HL-60/S4 treated with phorbol 12-myristate 13-acetate at 8.2 ng/mL for 4 days and 3 days (cell line): Measurements from ENCODE around the gene HPN.

Source experiments
- in situ Hi-C: fragments of 300-500 bp; cut with MboI; formaldehyde crosslinking; loops from 2 replicates; pipeline ENCODE4 v1.15.0; 2022; ENCODE audit warnings: low sequenced_read_pairs

Gene HPN

DNA sequence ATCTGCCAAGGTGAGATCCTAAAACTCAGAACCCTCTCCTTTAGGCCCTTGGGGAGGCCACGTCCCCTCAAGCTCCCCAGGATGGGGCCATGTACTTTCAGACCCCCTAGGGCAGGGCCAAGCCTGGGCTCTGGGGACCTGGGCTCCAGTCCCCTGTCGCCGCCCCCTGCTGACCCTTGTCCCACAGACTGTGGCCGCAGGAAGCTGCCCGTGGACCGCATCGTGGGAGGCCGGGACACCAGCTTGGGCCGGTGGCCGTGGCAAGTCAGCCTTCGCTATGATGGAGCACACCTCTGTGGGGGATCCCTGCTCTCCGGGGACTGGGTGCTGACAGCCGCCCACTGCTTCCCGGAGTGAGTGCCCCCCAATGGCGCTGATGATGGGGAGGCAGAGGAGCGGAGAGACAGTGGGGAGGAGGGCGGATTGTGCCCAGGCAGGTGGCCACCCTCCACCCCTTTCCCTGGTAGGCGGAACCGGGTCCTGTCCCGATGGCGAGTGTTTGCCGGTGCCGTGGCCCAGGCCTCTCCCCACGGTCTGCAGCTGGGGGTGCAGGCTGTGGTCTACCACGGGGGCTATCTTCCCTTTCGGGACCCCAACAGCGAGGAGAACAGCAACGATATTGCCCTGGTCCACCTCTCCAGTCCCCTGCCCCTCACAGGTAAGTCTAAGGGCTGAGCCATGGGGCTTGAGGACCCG lies 18.8 kb downstream of the HPN start:
- in situ Hi-C loops: no loop called here

DNA sequence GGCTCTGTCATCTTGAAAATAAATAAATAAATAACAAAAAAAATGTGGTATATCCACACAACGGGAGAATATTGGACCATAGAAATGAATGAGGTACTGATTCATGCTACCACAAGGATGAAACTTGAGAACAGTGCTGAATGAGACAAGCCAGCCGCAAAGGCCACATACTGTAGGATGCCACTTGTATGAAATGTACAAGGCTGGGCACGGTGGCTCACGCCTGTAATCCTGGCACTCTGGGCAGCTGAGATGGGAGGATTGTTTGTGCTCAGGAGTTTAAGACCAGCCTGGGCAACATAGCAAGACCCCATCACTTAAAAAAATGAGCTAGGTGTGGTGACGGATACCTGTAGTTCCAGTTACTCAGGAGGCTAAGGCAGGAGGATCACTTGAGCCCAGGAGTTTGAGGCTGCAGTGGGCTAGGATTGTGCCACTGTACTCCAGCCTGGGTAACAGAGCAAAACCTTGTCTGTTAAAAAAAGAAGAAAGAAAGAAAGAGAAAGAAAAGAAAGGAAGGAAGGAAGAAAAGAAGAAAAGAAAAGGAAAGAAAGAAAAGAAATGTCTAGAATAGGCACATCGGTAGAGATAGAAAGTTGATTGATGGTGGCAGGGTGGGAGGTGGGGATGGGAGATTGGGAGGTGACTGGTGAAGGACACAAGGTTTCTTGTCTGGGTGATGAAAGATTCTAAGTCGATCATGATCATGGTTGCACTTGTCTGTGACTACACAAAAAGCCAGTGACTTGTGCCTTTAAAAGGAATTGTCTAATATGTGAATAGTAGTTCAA lies 20.3 kb downstream of the HPN start:
- in situ Hi-C loops: no loop called here

DNA sequence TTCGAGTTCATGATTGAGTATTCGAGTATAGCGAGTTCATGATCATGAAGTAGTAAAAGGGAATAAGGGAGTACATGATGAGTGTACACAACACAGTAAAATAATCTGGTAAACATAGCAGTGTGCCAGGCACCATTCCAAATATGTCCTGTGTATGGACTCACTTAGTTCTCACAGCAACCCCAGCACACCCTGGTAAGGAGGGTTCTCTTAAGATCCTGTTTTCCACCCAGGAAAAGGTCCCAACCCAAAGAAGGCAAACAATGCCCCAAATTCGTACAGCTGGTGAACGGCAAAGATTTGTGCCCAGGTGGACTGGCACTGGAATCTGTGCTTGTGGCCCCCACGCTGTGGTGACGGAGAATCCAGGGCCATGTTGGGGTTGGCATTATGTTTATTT lies 21.4 kb downstream of the HPN start:
- in situ Hi-C loops: no loop called here

DNA sequence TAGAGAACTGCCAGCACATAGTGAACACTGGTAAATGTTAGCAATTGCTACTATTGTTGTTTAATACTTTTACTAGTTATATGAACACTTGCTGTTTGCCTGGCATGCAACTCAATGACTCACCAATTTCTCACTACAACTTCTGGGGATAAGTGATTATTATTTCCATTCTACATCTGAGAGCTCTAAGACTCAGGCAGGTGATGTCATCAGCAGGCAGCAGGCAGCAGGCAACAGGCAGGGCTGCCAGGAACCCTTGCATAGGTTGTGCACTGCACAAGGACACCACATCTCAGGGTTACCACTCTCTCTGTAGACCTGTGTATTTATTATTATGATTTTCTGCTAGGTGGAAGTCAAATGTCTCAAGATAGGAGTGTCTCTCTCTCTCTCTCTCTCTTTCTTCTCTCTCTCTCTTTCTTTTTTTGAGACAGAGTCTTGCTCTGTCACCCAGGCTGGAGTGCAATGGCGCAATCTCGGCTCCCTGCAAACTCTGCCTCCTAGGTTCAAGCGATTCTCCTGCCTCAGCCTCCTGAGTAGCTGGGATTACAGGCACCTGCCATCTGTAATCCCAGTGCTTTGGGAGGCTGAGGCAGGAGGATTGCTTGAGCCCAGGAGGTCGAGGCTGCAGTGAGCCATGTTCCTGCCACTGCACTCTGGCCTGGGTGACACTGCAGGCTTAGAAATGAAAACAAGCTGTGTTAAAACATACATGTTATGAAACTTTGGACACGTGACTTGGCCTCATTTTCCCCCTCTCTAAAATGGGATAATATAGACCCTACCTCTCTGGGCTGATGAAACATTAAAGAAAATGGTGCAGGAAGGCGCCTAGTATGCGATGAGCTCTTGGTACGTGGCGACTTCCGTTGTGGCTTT lies 22.7 kb downstream of the HPN start:
- in situ Hi-C loops: no loop called here

DNA sequence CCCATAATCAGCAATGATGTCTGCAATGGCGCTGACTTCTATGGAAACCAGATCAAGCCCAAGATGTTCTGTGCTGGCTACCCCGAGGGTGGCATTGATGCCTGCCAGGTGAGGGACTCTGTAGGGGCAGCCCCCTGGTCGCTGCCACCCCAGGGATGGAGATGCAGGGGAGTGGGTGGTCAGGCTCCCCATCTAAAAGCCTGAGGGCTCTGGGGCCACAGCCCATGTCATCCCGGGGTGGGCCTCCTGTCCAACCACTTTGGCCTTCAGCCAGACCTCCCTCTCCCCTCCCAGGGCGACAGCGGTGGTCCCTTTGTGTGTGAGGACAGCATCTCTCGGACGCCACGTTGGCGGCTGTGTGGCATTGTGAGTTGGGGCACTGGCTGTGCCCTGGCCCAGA lies 24.1 kb downstream of the HPN start:
- in situ Hi-C loops: no loop called here

DNA sequence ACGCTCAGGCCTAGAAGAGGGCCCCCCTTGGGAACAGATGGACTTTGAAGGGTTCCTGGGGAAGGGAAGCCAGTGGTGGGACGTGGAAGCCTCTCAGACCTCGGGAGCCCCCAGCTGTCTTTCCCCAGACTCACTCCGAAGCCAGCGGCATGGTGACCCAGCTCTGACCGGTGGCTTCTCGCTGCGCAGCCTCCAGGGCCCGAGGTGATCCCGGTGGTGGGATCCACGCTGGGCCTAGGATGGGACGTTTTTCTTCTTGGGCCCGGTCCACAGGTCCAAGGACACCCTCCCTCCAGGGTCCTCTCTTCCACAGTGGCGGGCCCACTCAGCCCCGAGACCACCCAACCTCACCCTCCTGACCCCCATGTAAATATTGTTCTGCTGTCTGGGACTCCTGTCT lies 24.6 kb downstream of the HPN start:
- in situ Hi-C loops: no loop called here

DNA sequence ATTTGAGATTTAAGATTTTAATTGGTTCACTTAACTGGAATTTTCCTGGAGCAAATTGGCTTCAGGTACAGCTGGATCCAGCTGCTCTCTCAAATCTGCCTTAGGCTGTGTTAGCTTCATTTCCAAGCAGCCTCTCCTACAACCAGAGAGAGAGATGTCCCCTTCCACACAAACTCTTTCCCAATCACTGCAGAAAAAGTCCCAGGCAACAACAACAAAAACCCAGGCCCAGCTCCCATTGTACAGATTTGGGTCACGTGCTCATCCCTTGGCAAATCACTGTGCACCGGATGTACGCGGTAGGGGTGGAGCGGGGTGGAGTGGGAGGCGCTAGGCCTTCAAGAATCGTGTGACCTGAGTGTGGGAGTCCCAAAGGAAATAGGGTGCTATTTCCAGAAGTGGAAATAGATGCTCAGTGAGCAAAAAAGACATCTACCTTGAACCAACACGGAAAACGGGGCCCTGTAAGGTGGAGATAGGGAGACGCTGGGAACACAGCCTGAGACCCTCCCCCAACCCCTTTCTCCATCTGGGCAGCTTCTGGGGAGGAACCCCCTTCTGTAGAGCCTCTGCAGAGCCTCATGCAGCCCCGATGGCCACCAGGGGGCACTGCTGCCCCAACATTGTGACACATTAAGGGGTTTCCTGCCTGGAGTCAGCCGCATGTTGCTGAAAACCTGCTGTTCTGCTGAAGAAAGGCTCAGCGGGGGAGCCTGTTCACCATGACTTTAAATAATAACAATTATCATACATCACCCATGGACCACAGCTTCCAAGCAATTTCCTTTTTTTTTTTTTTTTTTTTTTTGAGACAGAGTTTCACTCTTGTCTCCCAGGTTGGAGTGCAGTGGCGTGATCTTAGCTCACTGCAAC lies 25.4 kb downstream of the HPN start:
- in situ Hi-C loops: no loop called here

DNA sequence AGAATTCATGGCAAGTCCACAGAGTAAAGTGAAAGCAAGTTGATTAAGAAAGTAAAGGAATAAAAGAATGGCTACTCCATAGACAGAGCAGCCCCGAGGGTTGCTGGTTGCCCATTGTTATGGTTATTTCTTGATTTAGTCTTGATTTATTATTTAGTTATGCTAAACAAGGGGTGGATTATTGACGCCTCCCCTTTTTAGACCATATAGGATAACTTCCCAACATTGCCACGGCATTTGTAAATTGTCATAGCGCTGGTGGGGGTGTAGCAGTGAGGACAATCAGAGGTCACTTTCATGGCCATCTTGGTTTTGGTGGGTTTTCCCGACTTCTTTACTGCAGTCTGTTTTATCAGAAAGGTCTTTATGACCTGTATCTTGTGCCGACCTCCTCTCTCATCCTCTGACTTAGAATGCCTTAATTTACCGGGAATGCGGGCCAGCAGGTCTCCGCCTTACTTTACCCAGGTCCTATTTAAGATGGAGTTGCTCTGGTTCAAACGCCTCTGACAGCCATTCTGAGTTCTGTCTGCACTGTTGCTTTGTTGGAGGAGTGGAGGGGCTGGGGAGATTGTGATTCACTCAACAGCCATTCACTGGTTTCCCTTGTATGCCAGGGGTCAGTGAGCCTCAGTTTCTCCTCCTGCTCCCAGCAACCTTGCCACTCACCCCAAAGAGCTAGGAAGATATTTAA lies 27.6 kb downstream of the HPN start:
- in situ Hi-C loops: no loop called here

DNA sequence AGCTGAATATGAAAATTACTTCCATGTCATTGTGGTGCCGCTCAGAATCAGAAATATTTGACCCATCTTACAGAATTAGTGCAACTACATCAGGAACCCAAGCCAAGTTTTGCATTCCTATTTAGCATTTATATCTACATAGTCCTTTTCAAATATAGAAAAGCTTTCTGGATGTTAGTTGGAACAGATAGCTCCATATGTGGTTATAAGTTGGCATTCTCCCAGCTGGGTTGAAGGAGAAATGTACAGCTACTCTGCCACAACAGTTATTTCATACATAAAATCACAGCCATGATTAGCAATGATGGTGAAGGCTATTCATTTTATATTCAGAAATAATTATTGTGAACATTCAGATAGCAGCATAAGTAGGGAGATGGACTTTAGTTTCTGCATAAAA lies 28.2 kb downstream of the HPN start:
- in situ Hi-C loops: no loop called here

DNA sequence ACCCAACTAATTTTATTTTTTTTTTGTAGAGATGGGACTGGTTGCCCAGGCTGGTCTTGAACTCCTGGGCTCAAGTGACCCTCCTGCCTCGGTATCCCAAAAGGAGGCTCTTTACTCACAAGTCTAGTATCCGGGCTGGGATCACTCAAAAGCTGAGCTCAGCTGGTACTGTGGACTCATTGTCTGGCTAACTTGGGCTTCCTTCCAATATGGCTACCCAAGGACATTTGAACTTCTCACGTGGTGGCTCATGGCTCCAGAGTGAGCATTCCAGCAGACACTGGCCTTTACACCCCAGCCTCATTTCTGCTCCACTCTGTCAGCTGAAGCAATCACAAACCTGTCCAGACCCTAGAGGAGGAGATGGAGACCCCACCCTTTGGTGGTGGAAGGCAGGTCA lies 28.9 kb downstream of the HPN start:
- in situ Hi-C loops: no loop called here

DNA sequence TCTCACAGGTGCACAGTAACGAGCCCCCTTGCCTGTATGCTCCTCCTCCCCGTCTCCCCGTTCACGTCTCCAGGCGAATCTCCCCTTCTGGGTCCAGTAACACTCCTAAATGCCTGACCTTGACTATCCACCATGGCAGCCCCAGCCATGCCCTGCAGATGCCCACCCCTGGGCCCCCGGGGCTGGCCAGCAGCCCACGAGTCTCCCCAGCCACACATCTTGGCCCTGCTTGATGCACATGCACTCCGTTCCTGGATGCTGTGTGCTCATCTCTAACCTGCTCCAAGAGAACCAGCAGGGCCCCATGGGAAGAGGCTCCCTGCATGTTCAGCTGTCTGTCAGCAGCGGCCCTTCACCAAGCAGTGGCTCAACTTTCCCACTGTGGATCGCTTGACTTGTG lies 32.0 kb downstream of the HPN start:
- in situ Hi-C loops: no loop called here

DNA sequence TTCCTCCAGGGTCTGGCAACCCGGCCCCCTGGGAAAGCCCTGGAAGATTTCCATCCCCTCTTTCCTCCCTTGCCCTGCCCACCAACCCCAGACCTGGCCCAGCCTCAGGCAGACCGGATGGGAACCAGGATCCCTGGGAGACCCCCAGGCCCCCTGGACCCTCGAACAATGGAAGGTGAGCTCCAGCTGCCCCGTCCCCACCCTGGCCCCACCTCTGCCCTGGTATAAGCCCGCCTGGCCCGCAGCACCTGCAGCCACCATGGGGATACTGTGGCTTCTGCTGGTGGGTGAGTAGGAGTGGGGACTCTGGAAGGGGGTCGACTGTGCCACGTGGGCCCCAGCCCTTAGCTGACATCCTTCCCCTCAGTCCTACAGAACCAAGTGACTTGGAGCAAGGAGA lies 32.4 kb downstream of the HPN start:
- in situ Hi-C loops: no loop called here

DNA sequence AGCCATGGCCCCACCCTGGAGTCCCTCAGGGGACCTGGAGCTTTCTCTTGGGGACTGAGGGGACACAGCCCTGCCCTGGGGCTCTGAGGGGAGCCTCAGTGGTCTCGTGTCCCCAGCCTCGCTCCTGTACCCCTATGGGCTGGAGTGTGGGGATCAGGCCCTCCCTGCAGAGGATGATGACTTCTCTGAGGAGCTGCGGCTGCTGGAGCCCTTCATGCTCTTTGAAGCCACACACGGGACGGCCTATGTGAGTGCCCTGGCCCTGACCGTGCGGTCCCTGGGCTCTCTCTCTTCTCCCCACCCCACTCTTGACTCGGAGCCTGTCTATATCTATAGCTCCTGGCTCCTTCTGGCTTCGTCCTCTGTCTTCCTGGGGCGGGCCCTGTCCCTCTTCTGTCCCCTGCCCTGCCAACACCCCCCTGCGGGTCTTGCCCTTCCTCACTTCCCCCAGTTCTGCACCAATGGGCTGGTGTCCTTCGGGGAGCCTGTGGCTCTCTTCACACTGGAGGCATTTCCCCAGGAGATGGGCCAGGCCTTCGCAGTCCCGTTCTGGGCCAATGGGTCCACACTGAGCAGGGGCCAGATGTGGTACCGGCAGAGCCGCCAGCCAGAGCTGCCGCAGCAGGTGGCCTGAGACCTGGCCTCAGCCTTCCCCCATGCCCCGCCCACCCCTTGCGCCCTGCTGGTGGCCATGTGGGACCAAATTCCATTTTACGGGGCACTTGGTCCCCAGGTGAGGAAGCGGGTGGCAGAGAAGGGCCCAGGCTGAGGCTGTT lies 33.1 kb downstream of the HPN start:
- in situ Hi-C loops: no loop called here

DNA sequence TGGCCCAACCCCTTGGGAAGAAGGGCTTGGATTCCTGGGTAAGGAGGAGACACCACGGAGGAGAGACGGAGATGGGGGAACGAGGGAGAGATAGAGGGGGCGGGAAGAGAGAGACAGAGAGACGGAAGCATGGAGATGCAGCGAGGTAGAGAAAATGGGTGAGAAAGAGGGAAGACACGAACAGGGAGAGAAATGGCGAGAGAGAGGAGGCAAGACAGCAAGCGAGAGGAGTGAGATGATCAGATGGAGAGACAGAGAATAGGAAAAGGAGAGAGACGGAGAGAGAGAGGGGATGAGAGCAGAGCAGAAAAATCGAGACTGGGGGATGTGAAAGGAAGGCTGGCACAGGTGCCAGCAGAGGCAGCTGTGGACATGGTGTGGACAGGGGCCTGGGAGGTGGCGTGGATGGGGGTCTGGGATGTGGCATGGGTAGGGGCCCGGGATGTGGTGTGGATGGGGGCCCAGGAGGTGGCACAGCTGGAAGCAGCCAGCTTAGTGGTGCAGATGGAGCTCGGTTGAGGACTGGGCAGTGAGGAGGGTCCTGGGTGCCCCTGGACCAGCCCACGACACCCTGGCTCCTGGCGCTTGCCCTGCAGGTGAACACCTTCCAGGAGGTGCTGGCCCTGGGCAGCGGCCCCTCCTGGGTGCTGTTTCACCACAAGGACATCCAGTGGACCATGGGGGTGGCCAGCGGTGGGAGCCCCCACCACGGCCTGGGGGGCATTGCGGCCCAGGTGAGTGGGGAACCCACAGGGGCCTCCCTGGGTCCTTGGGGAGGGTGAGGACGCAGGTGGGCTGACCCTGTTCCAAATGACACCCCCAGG lies 33.9 kb downstream of the HPN start:
- in situ Hi-C loops: no loop called here

DNA sequence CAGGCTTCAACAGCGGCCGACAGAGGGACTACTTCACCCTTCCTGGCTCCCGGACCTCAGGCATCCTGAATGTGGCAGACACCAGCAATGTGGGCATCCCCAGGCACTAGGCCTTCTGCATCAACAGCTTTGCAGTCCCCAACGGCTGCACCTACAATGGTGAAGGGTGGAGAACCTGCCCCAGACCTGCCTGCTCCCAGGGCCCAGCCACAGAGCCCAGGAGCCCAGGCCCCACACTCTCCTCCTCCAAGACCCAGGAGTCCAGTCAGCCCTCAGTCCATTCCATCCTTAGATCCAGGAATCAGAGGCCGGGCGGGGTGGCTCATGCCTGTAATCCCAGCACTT lies 34.5 kb downstream of the HPN start:
- in situ Hi-C loops: no loop called here

DNA sequence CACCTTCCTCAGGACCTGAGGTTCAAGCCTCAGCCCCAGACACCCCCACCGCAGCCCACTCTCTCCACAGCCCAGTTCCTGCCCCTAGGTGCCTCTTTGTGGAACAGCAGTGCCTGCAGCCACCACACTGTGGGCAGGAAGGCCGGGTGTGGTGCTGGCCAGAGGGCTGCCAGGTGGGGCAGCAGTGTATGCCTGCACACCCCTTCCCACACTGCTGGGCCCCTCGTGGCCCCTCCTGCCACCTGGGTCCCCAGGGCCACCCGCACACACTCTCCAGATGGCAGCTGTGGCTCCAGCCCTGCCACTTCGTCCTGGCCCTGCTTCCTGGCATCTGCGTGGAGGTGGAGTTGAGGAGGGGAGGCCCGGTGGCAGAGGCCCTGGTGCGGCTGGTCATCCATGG lies 35.1 kb downstream of the HPN start:
- in situ Hi-C loops: no loop called here

DNA sequence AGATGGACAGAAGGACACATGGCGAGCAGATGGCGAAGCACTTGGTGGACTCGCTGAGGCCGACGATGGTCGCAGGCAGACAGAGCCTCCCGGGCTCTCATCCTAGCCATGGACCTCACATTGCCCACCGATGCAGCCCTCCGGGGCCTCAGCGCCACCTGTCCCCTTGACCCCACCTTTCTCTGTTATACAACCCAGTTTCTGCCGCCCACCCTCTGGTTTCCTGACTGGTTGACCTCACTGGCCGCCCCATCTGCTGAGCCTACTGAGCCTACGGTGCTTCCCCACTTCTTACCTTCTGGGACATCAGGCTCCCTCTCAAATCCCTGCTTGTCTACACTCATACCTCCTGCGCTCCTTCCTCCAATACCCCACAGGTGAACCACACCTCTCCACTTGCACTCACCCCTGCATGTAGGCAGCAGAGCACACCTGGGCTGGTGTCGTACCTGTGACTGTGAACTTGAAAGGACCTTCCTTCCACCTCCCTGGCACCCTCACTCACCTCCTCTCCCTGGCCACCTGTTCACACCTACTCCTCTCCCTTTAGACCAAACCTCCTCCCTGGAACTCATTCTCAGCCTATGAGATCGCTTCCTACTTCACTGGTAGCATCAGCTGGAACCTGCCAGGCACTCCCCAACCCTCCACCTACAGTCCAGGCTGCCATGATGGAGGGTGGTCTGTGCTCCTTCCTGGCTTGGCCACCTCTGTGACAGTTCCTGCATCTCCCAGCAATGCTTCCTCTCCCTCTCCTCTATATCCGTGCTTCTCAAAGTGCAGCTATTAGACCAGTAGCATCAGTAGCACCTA lies 36.1 kb downstream of the HPN start:
- in situ Hi-C loops: no loop called here

DNA sequence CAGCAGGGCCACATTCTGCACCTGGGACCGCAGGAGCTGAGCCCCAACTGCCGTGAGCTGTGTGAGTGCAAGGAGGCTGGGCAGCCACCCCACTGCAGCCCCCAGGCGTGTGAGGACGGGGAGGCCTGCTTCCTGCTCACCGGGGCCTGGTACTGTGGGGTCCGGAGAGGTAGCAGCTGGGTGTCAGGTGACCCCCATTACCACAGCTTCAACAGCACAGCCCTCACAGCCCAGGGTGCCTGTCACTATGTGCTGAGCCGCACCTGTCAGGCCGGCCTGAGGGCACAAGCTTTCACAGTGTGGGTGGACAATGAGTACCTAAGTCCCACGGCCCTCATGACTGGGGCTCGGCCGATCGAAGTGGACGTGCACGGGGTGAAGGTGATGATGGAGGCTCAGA lies 38.3 kb downstream of the HPN start:
- in situ Hi-C loops: no loop called here
